Measurements from ENCODE around the gene RNASEH2C. TPM values are rescaled to one million over a fixed set of nuclear protein-coding genes. Genes with fewer than 3 reads are reported as not detected.

The RNASEH2C gene
- polyA plus RNA-seq, 1 of the 3 experiments (the other 2 are of a cell fraction), result 43.9 TPM

- CTCF ChIA-PET, result interaction anchor here (1.1 to 1.8 kb wide), 4 partner anchors 12 to 39 kb away, joined by 3 to 5 read pairs (median 4); partner anchors contain the start of gene KAT5
- TF ChIP-seq EP300 (IDR thresholded peaks at IDR 0.05; ENCODE audit: borderline replicate concordance in 1 of 2, low read depth in 1 of 2, low read length in 1 of 2) (no peak), EZH2phosphoT487 (IDR thresholded peaks at IDR 0.05; ENCODE audit: borderline replicate concordance, low read depth) (no peak), TAF1 (IDR thresholded peaks at IDR 0.05; ENCODE audit: borderline replicate concordance, low read depth, low read length) (no peak), USF1 (IDR thresholded peaks at IDR 0.05; ENCODE audit: borderline replicate concordance, low read depth) (no peak), FOXJ3 (CRISPR knock-in tag; IDR thresholded peaks at IDR 0.05) (no peak), SMC3 (IDR thresholded peaks at IDR 0.05; ENCODE audit: low read depth, low read length) (no peak), FOXM1 (IDR thresholded peaks at IDR 0.05; ENCODE audit: low read depth) (no peak), NFIC (IDR thresholded peaks at IDR 0.05; ENCODE audit: borderline replicate concordance) (no peak), CHD2 (IDR thresholded peaks at IDR 0.05; ENCODE audit: low read length, partially characterized antibody) (no peak), GATA2 (CRISPR knock-in tag; IDR thresholded peaks at IDR 0.05) (no peak), PBX3 (IDR thresholded peaks at IDR 0.05) (no peak)
- peaks cover 0 to 10% of the 10 kb centered on the region in 2 experiments; a peak in 1 of 4 replicates for H3K4me1 ChIP-seq (ENCODE audit: control insufficient read depth in 1 of 2, insufficient read depth in 2 of 2, low read depth in 1 of 2, low read length in 1 of 2)
- no peaks in the 10 kb centered on the region for H3F3A ChIP-seq (replicated peaks; ENCODE audit: insufficient read depth)
- no peaks in the 10 kb centered on the region for H3K9me2 ChIP-seq
- H3K27ac ChIP-seq (ENCODE audit: low read depth in 2 of 2, low read length in 1 of 2), result no peak overlapping the region
- DNase-seq, result no peak
- H3K36me3 ChIP-seq (replicated peaks in 1 of 2; ENCODE audit: control insufficient read depth in 1 of 2, insufficient read depth in 2 of 2, low read length in 1 of 2), result no peaks in the 10 kb centered on the region
- no peak overlapping the region for H2AFZ ChIP-seq (ENCODE audit: low read depth)
- H3K4me3 ChIP-seq (ENCODE audit: low read depth in 2 of 2, low read length in 1 of 2), result no peak overlapping the region
- H3K9ac ChIP-seq, result no peak overlapping the region
- no peak overlapping the region for H3K4me2 ChIP-seq
- no peaks in the 10 kb centered on the region for H4K20me1 ChIP-seq (ENCODE audit: insufficient read depth)
- WGBS (ENCODE audit: low lambda C conversion rate), result 36% methylated on average over 8 of the region's 8 CpGs
- no peaks in the 10 kb centered on the region for H3K79me2 ChIP-seq (ENCODE audit: insufficient read depth)
- H3K27me3 ChIP-seq (ENCODE audit: insufficient read depth), result peaks cover 10% of the 10 kb centered on the region; the same call in 1 of the 2 replicates
- peaks cover 10% of the 10 kb centered on the region; the same call in 1 of the 2 replicates for H3K9me3 ChIP-seq
- POLR2A ChIA-PET, result no interaction called here
Measured at GRCh38 chr11:65741185-65741584, 20.6 kb upstream of the RNASEH2C start.

GRCh38 chr11:65739022-65739421, 18.4 kb upstream of the RNASEH2C start:
- CTCF ChIA-PET, result no interaction called here

More at GRCh38 chr11:65739022-65739421, 18.4 kb upstream of the RNASEH2C start:
- POLR2A ChIA-PET, result no interaction called here
- Histone ChIP-seq H3K9ac (no peak overlapping the region), H3F3A (replicated peaks; ENCODE audit: insufficient read depth) (no peaks in the 10 kb centered on the region), H3K27me3 (ENCODE audit: insufficient read depth) (peaks cover 6% of the 10 kb centered on the region; the same call in 1 of the 2 replicates), H3K79me2 (ENCODE audit: insufficient read depth) (no peaks in the 10 kb centered on the region), H3K4me3 (ENCODE audit: low read depth in 2 of 2, low read length in 1 of 2) (no peak overlapping the region), H3K27ac (ENCODE audit: low read depth in 2 of 2, low read length in 1 of 2) (no peak overlapping the region), H2AFZ (ENCODE audit: low read depth) (no peak overlapping the region), H3K9me2 (no peaks in the 10 kb centered on the region), H3K4me2 (no peak overlapping the region), H3K36me3 (replicated peaks in 1 of 2; ENCODE audit: control insufficient read depth in 1 of 2, insufficient read depth in 2 of 2, low read length in 1 of 2) (no peaks in the 10 kb centered on the region), H3K4me1 (ENCODE audit: control insufficient read depth in 1 of 2, insufficient read depth in 2 of 2, low read depth in 1 of 2, low read length in 1 of 2) (peaks cover 0 to under 1% of the 10 kb centered on the region in 2 experiments; a peak in 1 of 4 replicates), H4K20me1 (ENCODE audit: insufficient read depth) (no peaks in the 10 kb centered on the region), H3K9me3 (peaks cover 10% of the 10 kb centered on the region; the same call in 1 of the 2 replicates)
- TF ChIP-seq MAX (IDR thresholded peaks at IDR 0.05; ENCODE audit: low read depth) (no peak), ZBTB33 (IDR thresholded peaks at IDR 0.05; ENCODE audit: borderline replicate concordance, low read depth) (no peak)
- DNase-seq, result no peak
- 46% methylated on average over 2 of the region's 2 CpGs for WGBS (ENCODE audit: low lambda C conversion rate)
